ENCODE results near the gene SORBS2. TPM values are rescaled to one million over a fixed set of nuclear protein-coding genes. Genes with fewer than 3 reads are reported as not detected.

SORBS2 gene
- total and polyA plus RNA-seq, 2 experiments from 2014 or later: 0.32 to 1.5 TPM

- H3K4me3 ChIP-seq: no peak overlapping the region
- peaks cover 7% of the 10 kb centered on the region for H3K27me3 ChIP-seq (replicated peaks; ENCODE audit: insufficient read depth)
- no peak overlapping the region for H2AFZ ChIP-seq
- H3K79me2 ChIP-seq (ENCODE audit: insufficient read depth): no peaks in the 10 kb centered on the region
- no peak for TF ChIP-seq EZH2 (IDR thresholded peaks at IDR 0.05; ENCODE audit: insufficient read depth, poor library complexity, severe bottlenecking)
- no peak for TF ChIP-seq EZH2phosphoT487 (IDR thresholded peaks at IDR 0.05; ENCODE audit: insufficient read depth, low read depth)
- H3K9ac ChIP-seq: no peak overlapping the region
- no peak overlapping the region for H3K27ac ChIP-seq
- DNase-seq: no peak
- H3K4me1 ChIP-seq (ENCODE audit: insufficient read depth): no peaks in the 10 kb centered on the region
- WGBS, 2 experiments (ENCODE audit: low coverage in 1 of 2, low lambda C conversion rate in 2 of 2, missing lambda C conversion rate in 2 of 2): 64 to 66% methylated on average over 10 of the region's 10 CpGs
- H3K9me2 ChIP-seq (ENCODE audit: insufficient read depth): no peaks in the 10 kb centered on the region
- H3F3A ChIP-seq (ENCODE audit: insufficient read depth): no peaks in the 10 kb centered on the region
- H3K9me3 ChIP-seq (ENCODE audit: low read depth): no peaks in the 10 kb centered on the region
- in situ Hi-C loops (cut with MboI): no loop called here
- H4K20me1 ChIP-seq (ENCODE audit: insufficient read depth): no peaks in the 10 kb centered on the region
- H3K4me2 ChIP-seq (ENCODE audit: unreplicated experiment): no peak overlapping the region
- no peaks in the 10 kb centered on the region for H3K36me3 ChIP-seq (ENCODE audit: low read depth)
These were observed 10.8 kb upstream of the SORBS2 start for GRCh38 chr4:185822791-185823190.

- in situ Hi-C loops (cut with MboI): no loop called here
- H3K27ac ChIP-seq: no peak overlapping the region
These were observed 9.0 kb upstream of the SORBS2 start for GRCh38 chr4:185821029-185821419.

GRCh38 chr4:185820146-185821028 is 8.4 kb upstream of the SORBS2 start:
- H3K27me3 ChIP-seq (replicated peaks; ENCODE audit: insufficient read depth): peaks cover 15% of the 10 kb centered on the region
- no peaks in the 10 kb centered on the region for H3K9me2 ChIP-seq (ENCODE audit: insufficient read depth)
- TF ChIP-seq EZH2 (IDR thresholded peaks at IDR 0.05; ENCODE audit: insufficient read depth, poor library complexity, severe bottlenecking) (no peak), EZH2phosphoT487 (IDR thresholded peaks at IDR 0.05; ENCODE audit: insufficient read depth, low read depth) (no peak)
- H3K4me3 ChIP-seq: no peak overlapping the region
- in situ Hi-C loops (cut with MboI): no loop called here
- H3K9ac ChIP-seq: no peak overlapping the region
- no peaks in the 10 kb centered on the region for H3K36me3 ChIP-seq (ENCODE audit: low read depth)
- no peaks in the 10 kb centered on the region for H3F3A ChIP-seq (ENCODE audit: insufficient read depth)
- no peak for DNase-seq
- no peak overlapping the region for H3K4me2 ChIP-seq (ENCODE audit: unreplicated experiment)
- H3K9me3 ChIP-seq (ENCODE audit: low read depth): no peaks in the 10 kb centered on the region
- H3K4me1 ChIP-seq (ENCODE audit: insufficient read depth): no peaks in the 10 kb centered on the region
- H3K27ac ChIP-seq: no peak overlapping the region
- H4K20me1 ChIP-seq (ENCODE audit: insufficient read depth): no peaks in the 10 kb centered on the region
- 63 to 65% methylated on average over 29 of the region's 29 CpGs for WGBS, 2 experiments (ENCODE audit: low coverage in 1 of 2, low lambda C conversion rate in 2 of 2, missing lambda C conversion rate in 2 of 2)
- H3K79me2 ChIP-seq (ENCODE audit: insufficient read depth): no peaks in the 10 kb centered on the region
- H2AFZ ChIP-seq: no peak overlapping the region

More at GRCh38 chr4:185821029-185821419, 9.0 kb upstream of the SORBS2 start:
- Histone ChIP-seq H3K9me2 (ENCODE audit: insufficient read depth) (no peaks in the 10 kb centered on the region), H3K27me3 (replicated peaks; ENCODE audit: insufficient read depth) (peaks cover 11% of the 10 kb centered on the region), H3K79me2 (ENCODE audit: insufficient read depth) (no peaks in the 10 kb centered on the region), H3K4me1 (ENCODE audit: insufficient read depth) (no peaks in the 10 kb centered on the region), H3K4me2 (ENCODE audit: unreplicated experiment) (no peak overlapping the region), H3K9ac (no peak overlapping the region), H3K4me3 (no peak overlapping the region), H2AFZ (no peak overlapping the region), H3K9me3 (ENCODE audit: low read depth) (no peaks in the 10 kb centered on the region), H4K20me1 (ENCODE audit: insufficient read depth) (no peaks in the 10 kb centered on the region), H3F3A (ENCODE audit: insufficient read depth) (no peaks in the 10 kb centered on the region), H3K36me3 (ENCODE audit: low read depth) (no peaks in the 10 kb centered on the region)
- no peak for DNase-seq
- no peak for TF ChIP-seq EZH2 (IDR thresholded peaks at IDR 0.05; ENCODE audit: insufficient read depth, poor library complexity, severe bottlenecking)
- TF ChIP-seq EZH2phosphoT487 (IDR thresholded peaks at IDR 0.05; ENCODE audit: insufficient read depth, low read depth): no peak
- WGBS, 2 experiments (ENCODE audit: low coverage in 1 of 2, low lambda C conversion rate in 2 of 2, missing lambda C conversion rate in 2 of 2): 61 to 70% methylated on average over 11 of the region's 11 CpGs

- H3K36me3 ChIP-seq (ENCODE audit: low read depth): no peaks in the 10 kb centered on the region
- TF ChIP-seq EZH2 (IDR thresholded peaks at IDR 0.05; ENCODE audit: insufficient read depth, poor library complexity, severe bottlenecking) (no peak), EZH2phosphoT487 (IDR thresholded peaks at IDR 0.05; ENCODE audit: insufficient read depth, low read depth) (no peak)
- H4K20me1 ChIP-seq (ENCODE audit: insufficient read depth): no peaks in the 10 kb centered on the region
- no peaks in the 10 kb centered on the region for H3K79me2 ChIP-seq (ENCODE audit: insufficient read depth)
- DNase-seq: no peak
- no peaks in the 10 kb centered on the region for H3F3A ChIP-seq (ENCODE audit: insufficient read depth)
- in situ Hi-C loops (cut with MboI): no loop called here
- H3K4me2 ChIP-seq (ENCODE audit: unreplicated experiment): no peak overlapping the region
- peaks cover 16% of the 10 kb centered on the region for H3K27me3 ChIP-seq (replicated peaks; ENCODE audit: insufficient read depth)
- WGBS, 2 experiments (ENCODE audit: low coverage in 1 of 2, low lambda C conversion rate in 2 of 2, missing lambda C conversion rate in 2 of 2): 36 to 55% methylated on average over 5 of the region's 5 CpGs
- no peaks in the 10 kb centered on the region for H3K9me3 ChIP-seq (ENCODE audit: low read depth)
- no peak overlapping the region for H2AFZ ChIP-seq
- H3K9ac ChIP-seq: no peak overlapping the region
- H3K4me3 ChIP-seq: no peak overlapping the region
- no peaks in the 10 kb centered on the region for H3K9me2 ChIP-seq (ENCODE audit: insufficient read depth)
- H3K4me1 ChIP-seq (ENCODE audit: insufficient read depth): no peaks in the 10 kb centered on the region
- H3K27ac ChIP-seq: no peak overlapping the region
These were observed 7.2 kb upstream of the SORBS2 start for GRCh38 chr4:185819144-185819543.

Data from GM23248 (cell line).